B cell (primary cell): ENCODE results near the gene LRCOL1. TPM values are rescaled to one million over a fixed set of nuclear protein-coding genes. Genes with fewer than 3 reads are reported as not detected.

Experiments used
- ATAC-seq: fragments of 200-7000 bp; cut with Tn5 transposase; one replicate; pipeline ENCODE4 v1.10.0; 2021; ENCODE audit warnings: low read depth, mild to moderate bottlenecking, moderate number of reproducible peaks, moderate library complexity
- CTCF ChIA-PET: fragments of 350-600 bp; sonication (Branson Sonifier 250); formaldehyde crosslinking; loops from one replicate; lab custom pipeline; 2021; ENCODE audit warnings: antibody characterized with exemption, inconsistent platforms; lab: Charles Lee
- POLR2A ChIA-PET: fragments of 350-600 bp; sonication (Branson Sonifier 250); formaldehyde crosslinking; loops from one replicate; lab custom pipeline; 2021; ENCODE audit warnings: antibody characterized with exemption; lab: Charles Lee
- DNase-seq: peaks from one replicate; pipeline ENCODE4 v3.0.0; 2013
- H2AFZ ChIP-seq: 2 replicates; pipeline ENCODE4 v1.6.1; 2012; ENCODE audit warnings: mild to moderate bottlenecking, low read depth, low read length; ENCODE audit not compliant: insufficient read depth, poor library complexity, severe bottlenecking
- H3K27ac ChIP-seq, 2 donors: 1 replicate in 1 of 2; 2 replicates in 1 of 2; pipeline ENCODE4 v1.5.1; 2012 to 2013; ENCODE audit warnings: low read length in 2 of 2, mild to moderate bottlenecking in 2 of 2, moderate library complexity in 1 of 2
- H3K27me3 ChIP-seq, 4 experiments: fragments of 200-600 bp in 1 of 4; sonication (generic) in 1 of 4; replicated peaks in 1 of 4; 1 replicate in 2 of 4; 2 replicates in 2 of 4; pipeline versions ENCODE4 v1.6.1 to v1.7.0; 2013 to 2016; ENCODE audit warnings: low read length in 3 of 4, mild to moderate bottlenecking in 2 of 4, mixed read lengths in 1 of 4, moderate library complexity in 1 of 4; ENCODE audit not compliant: insufficient read depth in 4 of 4, control insufficient read depth in 3 of 4; ENCODE audit errors: control extremely low read depth in 1 of 4
- H3K36me3 ChIP-seq, 2 experiments: replicated peaks in 1 of 2; 1 replicate in 1 of 2; 2 replicates in 1 of 2; pipeline versions ENCODE4 v1.6.1 to v1.7.1; 2013; ENCODE audit warnings: low read length in 1 of 2; ENCODE audit not compliant: insufficient read depth in 2 of 2, control insufficient read depth in 1 of 2; ENCODE audit errors: control extremely low read depth in 1 of 2, extremely low read depth in 1 of 2
- H3K4me1 ChIP-seq, 2 donors: fragments of 200-600 bp in 1 of 2; sonication (generic) in 1 of 2; 1 replicate in 1 of 2; 2 replicates in 1 of 2; pipeline versions ENCODE4 v1.5.1 to v1.6.1; 2013 to 2017; ENCODE audit warnings: low read length in 2 of 2; ENCODE audit not compliant: control insufficient read depth in 2 of 2, insufficient read depth in 2 of 2
- H3K4me2 ChIP-seq: replicated peaks from 2 replicates; pipeline ENCODE3; 2012; ENCODE audit warnings: mild to moderate bottlenecking, low read depth, low read length; ENCODE audit not compliant: poor library complexity, severe bottlenecking
- H3K4me3 ChIP-seq, 5 experiments: fragments of 200-600 bp in 1 of 5; sonication (generic) in 1 of 5; 1 replicate in 3 of 5; 2 replicates in 2 of 5; pipeline versions ENCODE4 v1.5.1 to v1.7.0; 2011 to 2016; ENCODE audit warnings: low read length in 4 of 5, mild to moderate bottlenecking in 4 of 5, low read depth in 2 of 5, control low read depth in 1 of 5, moderate library complexity in 1 of 5; ENCODE audit not compliant: insufficient read depth in 1 of 5; ENCODE audit errors: control extremely low read depth in 1 of 5, extremely low read depth in 1 of 5
- H3K79me2 ChIP-seq: fragments of 200-600 bp; sonication (generic); one replicate; pipeline ENCODE4 v1.6.0; 2016; ENCODE audit warnings: low read length; ENCODE audit not compliant: control insufficient read depth, insufficient read depth
- H3K9ac ChIP-seq: fragments of 200-600 bp; sonication (generic); 2 replicates; pipeline ENCODE4 v1.6.1; 2017; ENCODE audit warnings: mild to moderate bottlenecking, low read length, moderate library complexity
- H3K9me3 ChIP-seq, 3 donors: one replicate each; pipeline versions ENCODE4 v1.6.1 to v1.7.1; 2013; ENCODE audit warnings: low read length in 2 of 3; ENCODE audit not compliant: control insufficient read depth in 2 of 3, insufficient read depth in 1 of 3; ENCODE audit errors: control extremely low read depth in 1 of 3
- H4K20me1 ChIP-seq: 2 replicates; pipeline ENCODE4 v1.6.0; 2012; ENCODE audit warnings: mild to moderate bottlenecking, low read length; ENCODE audit not compliant: insufficient read depth, control insufficient read depth, poor library complexity, severe bottlenecking
- H3K27ac Mint-ChIP-seq: one replicate; pipeline ENCODE4 v1.8.0; 2021; ENCODE audit warnings: mixed read lengths
- H3K27me3 Mint-ChIP-seq: one replicate; pipeline ENCODE4 v1.8.0; 2021; ENCODE audit warnings: mixed read lengths
- H3K4me1 Mint-ChIP-seq: one replicate; pipeline ENCODE4 v1.8.0; 2021; ENCODE audit warnings: mixed read lengths
- H3K4me3 Mint-ChIP-seq: one replicate; pipeline ENCODE4 v1.8.0; 2021; ENCODE audit warnings: mixed read lengths
- H3K9me3 Mint-ChIP-seq: one replicate; pipeline ENCODE4 v1.8.0; 2022; ENCODE audit warnings: mixed read lengths; ENCODE audit not compliant: insufficient read depth
- CTCF ChIP-seq: fragments of 200-600 bp; IDR thresholded peaks from one replicate; pipeline ENCODE4 v1.8.0; 2022; ENCODE audit warnings: antibody characterized with exemption, mild to moderate bottlenecking
- EZH2 ChIP-seq: IDR thresholded peaks from 2 replicates; pipeline ENCODE4 v1.6.1; 2012; ENCODE audit warnings: borderline replicate concordance, low read depth, mild to moderate bottlenecking, moderate library complexity, low read length; ENCODE audit not compliant: insufficient read depth, poor library complexity, severe bottlenecking
- WGBS: methylation state at CpG from one replicate; pipeline ENCODE4 v1.1.5; 2013; ENCODE audit warnings: missing lambda C conversion rate; ENCODE audit not compliant: insufficient coverage; 5-methylcytosine and 5-hydroxymethylcytosine counted together
- intact Hi-C: fragments of 100-400 bp; cut with micrococcal nuclease; formaldehyde crosslinking; loops from one replicate; pipeline ENCODE4 v1.10.0; 2022
- polyA plus RNA-seq: library from polyadenylated mRNA; depleted of rRNA; stranded (reverse); fragments of >200 nt; gene quantifications from 2 replicates; pipeline ENCODE4 v1.2.3, GENCODE V29; 2012
- total RNA-seq, 2 donors: library from RNA; stranded (reverse); fragments of 120-200 nt in 1 of 2; gene quantifications; 1 replicate in 1 of 2; 2 replicates in 1 of 2; pipeline versions ENCODE4 v1.2.3 to v1.2.4, GENCODE V29; 2013 to 2022

Gene LRCOL1
- total and polyA plus RNA-seq, 2 donors (not counting 1 experiment from before 2014, with no cell fraction given): not detected

- peaks cover 3 to 23% of the 10 kb centered on the region in 2 experiments for H3K36me3 ChIP-seq
- H3K4me3 ChIP-seq: no peak overlapping the region
- WGBS: 100% methylated on average over 8 of the region's 11 CpGs
Observed at GRCh38 chr12:132631666-132632065, 21.3 kb upstream of the LRCOL1 start.

GRCh38 chr12:132630672-132631071, 20.3 kb upstream of the LRCOL1 start:
- H3K27me3 Mint-ChIP-seq: no peaks in the 10 kb centered on the region
- no peak overlapping the region for H3K9ac ChIP-seq
- H3K27me3 ChIP-seq: no peaks in the 10 kb centered on the region
- H3K36me3 ChIP-seq: peaks cover 3 to 20% of the 10 kb centered on the region in 2 experiments
- no peak overlapping the region for H3K27ac Mint-ChIP-seq
- WGBS: 97% methylated on average over 6 of the region's 6 CpGs
- intact Hi-C loops: no loop called here
- H3K79me2 ChIP-seq: no peaks in the 10 kb centered on the region
- ChIA-PET POLR2A (no interaction called here), CTCF (interaction anchor here (0.9 to 2.8 kb wide), 2 partner anchors 8 to 16 kb away, joined by 3 to 10 read pairs; no protein-coding TSS in a partner anchor)
- no peak for TF ChIP-seq EZH2
- no peak for TF ChIP-seq CTCF
- H3K4me3 ChIP-seq: no peak overlapping the region
- H2AFZ ChIP-seq: no peak overlapping the region
- DNase-seq (no peak), ATAC-seq (no peak)
- H3K4me3 Mint-ChIP-seq: no peak overlapping the region
- H4K20me1 ChIP-seq: no peaks in the 10 kb centered on the region
- no peak overlapping the region for H3K4me2 ChIP-seq
- H3K27ac ChIP-seq: no peak overlapping the region
- H3K4me1 ChIP-seq: peaks cover 0 to 25% of the 10 kb centered on the region in 2 donors
- H3K4me1 Mint-ChIP-seq: peaks cover 20% of the 10 kb centered on the region
- no peaks in the 10 kb centered on the region for H3K9me3 ChIP-seq
- no peaks in the 10 kb centered on the region for H3K9me3 Mint-ChIP-seq

More at GRCh38 chr12:132631666-132632065, 21.3 kb upstream of the LRCOL1 start:
- no peaks in the 10 kb centered on the region for H3K9me3 Mint-ChIP-seq
- TF ChIP-seq CTCF (no peak), EZH2 (no peak)
- intact Hi-C loops: no loop called here
- CTCF ChIA-PET: no interaction called here
- no peak for ATAC-seq
- Histone ChIP-seq H3K4me1 (peaks cover 0 to 25% of the 10 kb centered on the region in 2 donors), H2AFZ (no peak overlapping the region), H3K27me3 (no peaks in the 10 kb centered on the region), H3K9ac (no peak overlapping the region), H3K27ac (no peak overlapping the region), H3K4me2 (no peak overlapping the region), H3K9me3 (no peaks in the 10 kb centered on the region), H3K79me2 (no peaks in the 10 kb centered on the region), H4K20me1 (no peaks in the 10 kb centered on the region)
- H3K27me3 Mint-ChIP-seq: no peaks in the 10 kb centered on the region
- POLR2A ChIA-PET: no interaction called here
- H3K4me3 Mint-ChIP-seq: no peak overlapping the region
- H3K27ac Mint-ChIP-seq: no peak overlapping the region
- DNase-seq: no peak
- H3K4me1 Mint-ChIP-seq: peaks cover 20% of the 10 kb centered on the region
